GM21528 (cell line): ENCODE data around the gene SFRP2.

Experiments
- ATAC-seq: cut with Tn5 transposase; IDR thresholded peaks from one replicate; pipeline ENCODE4 v1.9.1; 2021; ENCODE audit warnings: mild to moderate bottlenecking, moderate library complexity; ENCODE audit not compliant: unreplicated experiment, low FRiP score

SFRP2 gene

GRCh38 chr4:153733751-153734448 is 55.0 kb downstream of the SFRP2 start:
- peak; percentile 68 for ATAC-seq

GRCh38 chr4:153731239-153731638 is 57.6 kb downstream of the SFRP2 start:
- no peak for ATAC-seq
